KMS-11 (cell line): ENCODE data around the gene MPZL2.

ENCODE experiments used
- H2AFZ ChIP-seq: fragments of 200-600 bp; sonication (generic); 2 replicates; pipeline ENCODE4 v1.6.1; 2016; ENCODE audit warnings: antibody characterized with exemption, mixed run types, low read depth
- H3K27ac ChIP-seq: fragments of 200-600 bp; sonication (generic); 2 replicates; pipeline ENCODE4 v1.6.1; 2016; ENCODE audit warnings: mild to moderate bottlenecking, mixed run types
- H3K27me3 ChIP-seq: fragments of 200-600 bp; sonication (generic); 2 replicates; pipeline ENCODE4 v1.6.1; 2017; ENCODE audit warnings: mild to moderate bottlenecking, low read depth, mixed run types, moderate library complexity; ENCODE audit not compliant: insufficient read depth
- H3K36me3 ChIP-seq: fragments of 200-600 bp; sonication (generic); 2 replicates; pipeline ENCODE4 v1.6.1; 2017; ENCODE audit warnings: mild to moderate bottlenecking, mixed run types; ENCODE audit not compliant: insufficient read depth
- H3K4me1 ChIP-seq: fragments of 200-600 bp; sonication (generic); 2 replicates; pipeline ENCODE4 v1.6.1; 2016; ENCODE audit warnings: mild to moderate bottlenecking, low read depth, mixed run types; ENCODE audit not compliant: poor library complexity, severe bottlenecking
- H3K4me2 ChIP-seq: fragments of 200-600 bp; sonication (generic); 2 replicates; pipeline ENCODE4 v1.7.0; 2016; ENCODE audit warnings: mild to moderate bottlenecking, mixed run types
- H3K4me3 ChIP-seq: fragments of 200-600 bp; sonication (generic); IDR thresholded peaks from 2 replicates; pipeline ENCODE4 v1.6.1; 2017; ENCODE audit warnings: low read depth, low read length, mixed read lengths; ENCODE audit not compliant: insufficient read depth
- H3K79me2 ChIP-seq: fragments of 200-600 bp; sonication (generic); 2 replicates; pipeline ENCODE4 v1.6.1; 2016; ENCODE audit warnings: low read depth, mixed run types; ENCODE audit not compliant: insufficient read depth
- H3K9ac ChIP-seq: fragments of 200-600 bp; sonication (generic); 2 replicates; pipeline ENCODE4 v1.6.1; 2016; ENCODE audit warnings: mild to moderate bottlenecking, mixed run types
- H4K20me1 ChIP-seq: fragments of 200-600 bp; sonication (generic); 2 replicates; pipeline ENCODE4 v1.6.1; 2016; ENCODE audit warnings: mild to moderate bottlenecking, mixed run types; ENCODE audit not compliant: insufficient read depth
- CTCF ChIP-seq: fragments of 200-600 bp; sonication (generic); conservative IDR thresholded peaks from 2 replicates; pipeline ENCODE4 v1.6.1; 2017; ENCODE audit warnings: low read depth, mild to moderate bottlenecking, antibody characterized with exemption, low read length, moderate library complexity, mixed read lengths

The MPZL2 gene

GRCh38 chr11:118211006-118211405 lies 53.1 kb downstream of the MPZL2 start:
- Histone ChIP-seq H3K27me3 (no peaks in the 10 kb centered on the region), H3K4me2 (no peak overlapping the region), H2AFZ (no peak overlapping the region), H3K27ac (no peak overlapping the region), H3K4me3 (no peak overlapping the region), H3K9ac (no peak overlapping the region), H3K36me3 (no peaks in the 10 kb centered on the region), H4K20me1 (no peaks in the 10 kb centered on the region), H3K4me1 (peaks cover 16% of the 10 kb centered on the region), H3K79me2 (no peaks in the 10 kb centered on the region)
- no peak for TF ChIP-seq CTCF

- H3K9ac ChIP-seq = no peak overlapping the region
- no peaks in the 10 kb centered on the region for H3K36me3 ChIP-seq
- H3K4me2 ChIP-seq = no peak overlapping the region
- H4K20me1 ChIP-seq = no peaks in the 10 kb centered on the region
- H3K4me3 ChIP-seq = no peak overlapping the region
- no peak overlapping the region for H2AFZ ChIP-seq
- no peak for TF ChIP-seq CTCF
- peaks cover 16% of the 10 kb centered on the region for H3K4me1 ChIP-seq
- H3K79me2 ChIP-seq = no peaks in the 10 kb centered on the region
- H3K27ac ChIP-seq = no peak overlapping the region
- H3K27me3 ChIP-seq = no peaks in the 10 kb centered on the region
Measured at GRCh38 chr11:118210323-118210722, 53.8 kb downstream of the MPZL2 start.

GRCh38 chr11:118209033-118209432 lies 55.1 kb downstream of the MPZL2 start:
- Histone ChIP-seq H4K20me1 (no peaks in the 10 kb centered on the region), H2AFZ (no peak overlapping the region), H3K27me3 (no peaks in the 10 kb centered on the region), H3K79me2 (no peaks in the 10 kb centered on the region), H3K36me3 (no peaks in the 10 kb centered on the region), H3K27ac (no peak overlapping the region), H3K9ac (no peak overlapping the region), H3K4me1 (peaks cover 7% of the 10 kb centered on the region), H3K4me3 (no peak overlapping the region), H3K4me2 (no peak overlapping the region)
- TF ChIP-seq CTCF = no peak

GRCh38 chr11:118207079-118207478 lies 57.0 kb downstream of the MPZL2 start:
- Histone ChIP-seq H4K20me1 (no peaks in the 10 kb centered on the region), H2AFZ (no peak overlapping the region), H3K27ac (no peak overlapping the region), H3K4me2 (no peak overlapping the region), H3K79me2 (no peaks in the 10 kb centered on the region), H3K4me3 (no peak overlapping the region), H3K4me1 (peaks cover 4% of the 10 kb centered on the region), H3K27me3 (no peaks in the 10 kb centered on the region), H3K9ac (no peak overlapping the region), H3K36me3 (no peaks in the 10 kb centered on the region)
- no peak for TF ChIP-seq CTCF
